Stimulated activated naive CD8-positive, alpha-beta T cell treated with anti-CD3 and anti-CD28 coated beads, Interleukin-15, amount 100 ng/mL, for 72 hours (primary cell): ENCODE results near the gene KATNAL2.

ENCODE experiments used
- ATAC-seq: fragments of 150-1000 bp; cut with Tn5 transposase; 2 replicates; pipeline ENCODE4 v1.10.0; 2021; ENCODE audit warnings: mild to moderate bottlenecking, moderate library complexity
- DNase-seq, 2 donors: peaks; one replicate each; pipeline ENCODE4 v3.0.0; 2021 to 2022
- H3K27ac Mint-ChIP-seq, 2 donors: one replicate each; pipeline ENCODE4 v1.8.0; 2022; ENCODE audit warnings: mild to moderate bottlenecking in 2 of 2, mixed read lengths in 2 of 2, moderate library complexity in 2 of 2
- H3K27me3 Mint-ChIP-seq: one replicate; pipeline ENCODE4 v1.8.0; 2022; ENCODE audit warnings: mixed read lengths
- H3K4me1 Mint-ChIP-seq: one replicate; pipeline ENCODE4 v1.8.0; 2022; ENCODE audit warnings: mild to moderate bottlenecking, mixed read lengths
- H3K4me3 Mint-ChIP-seq, 2 donors: one replicate each; pipeline ENCODE4 v1.8.0; 2022; ENCODE audit warnings: mild to moderate bottlenecking in 2 of 2, mixed read lengths in 2 of 2, moderate library complexity in 1 of 2
- H3K9me3 Mint-ChIP-seq, 2 donors: one replicate each; pipeline ENCODE4 v1.8.0; 2022; ENCODE audit warnings: mixed read lengths in 2 of 2

Gene KATNAL2

DNA sequence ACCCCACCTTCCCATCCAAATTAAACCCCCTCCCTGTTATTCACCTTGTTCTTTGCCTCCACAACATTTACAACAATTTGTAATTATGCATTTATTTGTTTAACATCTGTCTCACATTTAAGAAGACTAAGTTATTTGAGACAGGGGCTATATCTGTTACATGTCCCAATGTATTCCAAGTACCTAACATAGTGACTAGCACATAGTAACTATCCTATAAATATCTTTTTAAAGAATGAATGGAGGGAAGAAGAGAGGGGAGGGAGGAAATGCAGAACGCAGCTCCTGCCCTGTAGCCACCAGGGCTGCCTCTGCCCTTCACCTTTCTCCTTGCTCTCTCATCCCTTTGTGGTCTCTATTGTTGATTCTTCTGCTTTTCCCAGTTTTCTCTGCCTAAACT is 192.3 kb downstream of the KATNAL2 start:
- DNase-seq (no peak), ATAC-seq (no peak)
- Mint-ChIP-seq H3K27me3 (no peaks in the 10 kb centered on the region), H3K4me3 (no peak overlapping the region), H3K4me1 (no peaks in the 10 kb centered on the region), H3K9me3 (no peaks in the 10 kb centered on the region), H3K27ac (no peak overlapping the region)

DNA sequence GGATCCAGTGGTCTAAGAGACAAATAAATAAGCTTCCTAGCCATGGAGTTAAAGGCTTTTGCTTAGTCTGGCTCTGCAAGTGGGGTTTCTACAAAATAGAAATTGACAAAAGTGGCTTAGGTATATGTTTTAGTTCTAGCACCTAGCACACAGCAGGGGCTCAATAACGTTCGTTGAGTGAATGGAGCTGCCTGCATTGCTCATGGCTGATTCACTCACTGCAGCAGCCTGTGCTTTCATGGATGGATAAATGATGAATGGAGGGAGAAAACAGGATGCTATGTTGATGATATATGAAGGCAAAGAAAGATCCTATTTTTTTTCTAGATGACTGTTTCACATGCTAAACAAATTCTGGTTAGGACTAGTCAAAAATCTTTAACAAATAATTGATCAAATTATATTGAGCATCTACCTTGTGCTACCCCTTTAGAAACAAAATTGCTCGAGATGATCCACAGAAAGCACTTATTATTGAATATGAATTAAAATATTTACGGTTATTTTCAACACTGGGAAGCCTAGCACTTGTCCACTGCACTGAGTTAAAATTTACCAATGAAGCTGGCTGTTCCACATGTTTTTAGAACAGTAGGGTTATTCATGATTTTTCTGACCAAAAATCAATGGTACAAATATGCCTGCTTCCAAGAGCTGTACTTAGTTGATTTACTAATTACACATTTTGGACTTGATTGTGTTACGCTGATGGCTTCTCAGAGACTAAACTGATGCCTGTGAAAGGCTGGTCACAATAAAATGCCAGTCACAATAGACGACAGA is 193.3 kb downstream of the KATNAL2 start:
- DNase-seq, result no peak
- ATAC-seq, result no peak
- Mint-ChIP-seq H3K27me3 (no peaks in the 10 kb centered on the region), H3K4me1 (no peaks in the 10 kb centered on the region), H3K4me3 (no peak overlapping the region), H3K27ac (peak overlapping the region; percentile 52 to 83), H3K9me3 (no peaks in the 10 kb centered on the region)

DNA sequence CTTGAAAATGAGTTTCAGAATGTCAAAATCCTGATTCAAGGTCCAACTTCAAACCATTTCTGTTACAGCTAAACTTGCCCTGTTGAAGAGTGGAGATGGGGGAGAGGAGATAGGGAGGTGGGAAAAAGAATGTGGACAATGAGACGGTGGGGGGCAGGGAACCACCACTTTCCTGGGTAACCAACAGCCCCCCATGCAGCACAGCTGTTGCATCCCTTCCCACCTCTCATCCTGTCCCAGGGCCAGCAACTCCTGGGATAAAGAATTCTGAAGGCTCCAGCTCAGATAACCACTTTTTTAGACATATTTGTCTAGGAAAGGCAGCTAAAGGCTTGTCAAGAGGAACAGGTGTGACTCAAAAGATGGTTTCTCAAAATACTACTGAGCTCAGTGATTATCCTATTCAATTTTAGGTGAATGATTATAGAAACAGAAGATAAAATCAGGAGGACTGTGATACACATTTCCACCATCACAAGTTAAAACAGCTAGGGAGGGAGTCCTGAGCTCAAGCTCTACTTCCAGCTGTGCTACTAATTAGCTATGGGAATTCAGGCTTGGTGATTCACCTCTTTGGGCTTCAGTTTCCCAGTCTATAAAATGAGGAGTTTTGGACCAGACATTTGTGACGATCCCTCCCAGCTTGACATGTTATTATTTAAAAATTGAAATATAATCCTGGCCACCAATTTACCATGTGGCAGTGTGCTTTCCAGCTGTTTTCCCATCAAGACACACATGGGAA is 196.6 kb downstream of the KATNAL2 start:
- no peaks in the 10 kb centered on the region for H3K27me3 Mint-ChIP-seq
- H3K27ac Mint-ChIP-seq, result no peak overlapping the region
- H3K4me1 Mint-ChIP-seq, result no peaks in the 10 kb centered on the region
- no peak overlapping the region for H3K4me3 Mint-ChIP-seq
- ATAC-seq (no peak), DNase-seq (no peak)
- H3K9me3 Mint-ChIP-seq, result no peaks in the 10 kb centered on the region

DNA sequence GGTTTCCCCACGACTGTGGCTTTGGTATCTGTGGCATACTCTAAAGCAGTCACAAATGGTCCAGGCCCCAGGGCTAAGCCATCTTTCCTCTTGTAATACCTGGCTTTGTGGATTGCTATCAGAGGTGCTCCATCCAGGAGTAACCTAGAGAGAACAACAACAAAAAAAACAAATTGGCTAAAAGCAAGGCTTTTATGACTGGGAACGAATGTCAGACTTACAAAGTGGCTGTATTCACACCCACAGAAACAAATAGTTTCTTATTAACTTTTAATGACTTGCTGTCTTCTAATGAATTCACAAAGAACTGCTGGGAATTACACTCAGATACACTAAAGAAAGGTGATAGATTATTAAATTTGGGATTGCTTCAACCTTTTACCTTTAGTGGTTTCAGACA is 197.8 kb downstream of the KATNAL2 start:
- no peaks in the 10 kb centered on the region for H3K27me3 Mint-ChIP-seq
- no peak overlapping the region for H3K4me3 Mint-ChIP-seq
- H3K27ac Mint-ChIP-seq, result no peak overlapping the region
- H3K4me1 Mint-ChIP-seq, result peaks cover 2% of the 10 kb centered on the region
- no peak for ATAC-seq
- no peaks in the 10 kb centered on the region for H3K9me3 Mint-ChIP-seq
- DNase-seq, result no peak

DNA sequence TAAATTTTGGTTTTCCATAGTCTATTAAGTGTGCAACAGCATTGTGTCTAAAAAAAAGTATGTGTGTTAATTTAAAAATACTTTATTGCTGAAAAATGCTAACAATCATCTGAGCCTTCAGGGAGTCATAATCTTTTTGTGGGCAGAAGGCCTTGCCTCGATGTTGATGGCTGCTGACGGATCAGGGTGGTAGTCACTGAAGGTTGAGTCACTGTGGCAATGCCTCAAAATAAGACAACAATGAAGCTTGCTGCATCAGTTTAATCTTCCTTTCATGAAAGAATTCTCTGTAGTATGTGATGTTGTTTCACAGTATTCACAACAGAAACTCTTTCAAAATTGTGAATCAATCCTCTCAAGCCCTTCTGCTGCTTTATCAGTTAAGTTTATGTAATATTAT is 201.6 kb downstream of the KATNAL2 start:
- Mint-ChIP-seq H3K9me3 (no peaks in the 10 kb centered on the region), H3K27ac (no peak overlapping the region)

DNA sequence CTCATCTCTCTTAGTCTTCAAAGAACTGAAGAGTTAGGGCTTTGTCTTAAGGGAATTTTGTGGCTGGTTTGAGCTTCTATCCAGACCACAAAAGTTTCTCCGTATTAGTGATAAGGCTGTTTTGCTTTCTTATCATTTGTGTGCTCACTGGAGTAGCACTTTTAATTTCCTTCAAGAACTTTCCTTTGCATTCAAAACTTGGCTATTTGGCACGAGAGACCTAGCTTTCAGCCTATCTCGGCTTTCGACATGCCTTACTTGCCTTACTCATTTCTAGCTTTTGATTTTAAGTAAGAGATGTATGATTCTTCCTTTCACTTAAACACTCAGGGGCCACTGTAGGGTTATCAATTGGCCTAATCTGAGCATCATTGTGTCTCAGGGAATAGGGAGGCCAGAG is 203.0 kb downstream of the KATNAL2 start:
- Mint-ChIP-seq H3K4me3 (peak overlapping the region; percentile 19 to 32), H3K9me3 (no peaks in the 10 kb centered on the region), H3K27ac (peak overlapping the region in 1 of 2 donors; percentile 38), H3K27me3 (no peaks in the 10 kb centered on the region), H3K4me1 (peaks cover 26% of the 10 kb centered on the region)
- peak in 1 of 2 donors; percentile 25 for DNase-seq
- ATAC-seq, result peak; percentile 99

More for the DNA sequence above, 201.6 kb downstream of the KATNAL2 start:
- Mint-ChIP-seq H3K4me1 (peaks cover 26% of the 10 kb centered on the region), H3K4me3 (no peak overlapping the region), H3K27me3 (no peaks in the 10 kb centered on the region)
- DNase-seq (no peak), ATAC-seq (no peak)

DNA sequence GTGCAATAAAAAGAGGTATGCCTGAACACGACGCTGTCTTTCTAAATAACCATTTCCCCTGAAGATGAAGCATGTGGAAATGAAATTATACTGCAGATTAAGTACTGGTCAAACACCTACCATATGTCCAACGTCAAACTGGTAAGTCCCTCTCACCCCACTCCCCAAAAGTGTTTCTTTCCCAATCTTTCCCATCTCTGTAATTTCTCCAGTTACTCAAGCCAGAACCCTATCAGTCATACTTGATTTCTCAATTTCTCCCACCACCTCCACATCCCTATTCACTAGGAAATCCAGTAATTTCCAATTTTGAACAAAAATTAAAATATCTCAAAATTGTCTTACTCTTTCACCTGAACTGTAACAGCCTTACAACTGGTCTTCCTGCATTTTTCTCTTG is 203.7 kb downstream of the KATNAL2 start:
- Mint-ChIP-seq H3K27ac (peak overlapping the region in 1 of 2 donors; percentile 11), H3K27me3 (no peaks in the 10 kb centered on the region), H3K4me3 (peak overlapping the region in 1 of 2 donors; percentile 32), H3K4me1 (peaks cover 26% of the 10 kb centered on the region), H3K9me3 (no peaks in the 10 kb centered on the region)
- ATAC-seq, result no peak
- DNase-seq, result no peak

DNA sequence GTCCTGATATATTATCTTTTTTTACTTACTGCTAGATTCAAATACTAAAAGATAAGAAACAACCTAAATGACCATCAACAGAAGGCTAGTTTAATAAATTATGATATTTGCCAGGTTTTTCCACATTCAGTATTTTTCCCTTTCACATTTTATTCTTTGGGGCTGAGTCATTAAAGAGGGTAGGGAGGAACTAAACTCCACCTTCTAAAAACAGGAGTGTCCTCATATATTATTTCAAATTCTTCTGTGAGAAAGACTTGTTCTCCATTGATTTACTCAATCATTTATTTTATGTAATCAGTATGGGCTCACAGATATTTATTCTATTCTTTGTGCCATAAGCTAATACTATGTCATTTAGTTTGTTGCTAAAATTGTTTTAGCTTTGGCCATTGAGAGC is 223.9 kb downstream of the KATNAL2 start:
- no peak overlapping the region for H3K4me3 Mint-ChIP-seq
- peaks cover 17% of the 10 kb centered on the region for H3K4me1 Mint-ChIP-seq
- no peak for DNase-seq
- no peak for ATAC-seq
- no peaks in the 10 kb centered on the region for H3K9me3 Mint-ChIP-seq
- H3K27me3 Mint-ChIP-seq, result no peaks in the 10 kb centered on the region
- no peak overlapping the region for H3K27ac Mint-ChIP-seq

DNA sequence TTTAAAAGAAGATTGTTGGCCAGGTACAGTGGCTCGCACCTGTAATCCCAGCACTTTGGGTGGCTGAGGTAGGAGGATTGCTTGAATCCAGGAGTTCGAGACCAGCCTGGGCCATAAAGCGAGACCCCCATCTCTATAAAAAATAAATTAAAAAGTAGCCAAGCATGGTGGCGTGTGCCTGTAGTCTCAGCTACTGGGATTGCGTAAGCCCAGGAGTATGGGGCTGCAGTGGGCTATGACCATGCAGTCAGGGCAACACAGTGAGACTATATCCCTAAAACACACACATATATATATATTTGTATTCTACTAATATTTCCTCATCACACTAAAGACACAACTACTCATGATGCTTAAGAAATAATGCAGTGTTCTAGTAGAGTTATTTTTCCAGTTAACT is 225.8 kb downstream of the KATNAL2 start:
- no peak for DNase-seq
- Mint-ChIP-seq H3K4me3 (no peak overlapping the region), H3K9me3 (no peaks in the 10 kb centered on the region), H3K27me3 (no peaks in the 10 kb centered on the region), H3K27ac (no peak overlapping the region), H3K4me1 (peaks cover 24% of the 10 kb centered on the region)
- ATAC-seq, result no peak

DNA sequence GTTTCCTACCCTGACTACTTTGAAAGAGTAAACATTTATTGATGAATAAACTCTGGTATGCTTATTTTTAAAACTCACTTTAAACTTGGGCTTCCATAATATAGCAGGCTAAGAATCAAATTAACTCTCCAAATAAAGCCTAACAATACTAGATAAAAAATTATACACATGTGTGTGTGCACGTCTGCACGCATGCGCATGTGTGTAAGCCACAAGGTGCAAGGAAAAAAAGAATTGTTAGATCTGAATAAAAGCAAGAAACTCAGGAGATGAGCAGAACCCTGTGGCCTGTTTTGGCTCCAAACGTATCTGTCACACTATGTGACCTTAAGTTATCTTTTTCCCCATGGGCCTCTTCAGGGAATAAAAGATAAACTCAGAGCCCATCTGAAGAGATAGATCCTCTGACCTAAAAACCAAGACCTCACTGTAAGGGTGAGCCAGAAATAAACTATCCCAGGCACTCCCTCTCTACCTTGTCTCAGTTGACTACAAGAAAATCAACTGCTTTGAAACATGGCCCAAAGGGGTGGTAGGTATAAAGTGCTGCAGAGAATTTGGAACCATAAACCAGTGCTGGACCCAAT is 226.6 kb downstream of the KATNAL2 start:
- H3K4me3 Mint-ChIP-seq, result no peak overlapping the region
- ATAC-seq (no peak), DNase-seq (no peak)
- no peaks in the 10 kb centered on the region for H3K27me3 Mint-ChIP-seq
- H3K9me3 Mint-ChIP-seq, result no peaks in the 10 kb centered on the region
- no peak overlapping the region for H3K27ac Mint-ChIP-seq
- H3K4me1 Mint-ChIP-seq, result peaks cover 33% of the 10 kb centered on the region

DNA sequence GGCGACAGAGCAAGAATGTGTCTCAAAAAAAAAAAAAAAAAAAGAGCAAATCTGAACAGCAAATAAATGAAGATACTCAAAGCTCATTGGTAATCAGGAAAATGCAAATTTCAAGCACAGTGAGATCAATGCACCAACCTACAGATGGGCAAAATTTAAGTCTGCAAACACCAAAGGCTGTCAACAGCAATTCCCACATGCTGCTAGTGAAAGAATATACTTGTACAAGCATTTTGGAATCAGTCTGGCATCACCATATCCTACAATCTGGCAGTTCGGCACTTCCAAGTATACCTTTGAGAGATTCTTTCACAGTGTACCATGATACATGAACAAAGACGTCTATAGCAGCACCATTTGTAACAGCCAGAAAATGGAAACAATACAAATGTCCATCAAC is 228.8 kb downstream of the KATNAL2 start:
- peaks cover 49% of the 10 kb centered on the region for H3K4me1 Mint-ChIP-seq
- H3K27me3 Mint-ChIP-seq, result no peaks in the 10 kb centered on the region
- H3K27ac Mint-ChIP-seq, result no peak overlapping the region

DNA sequence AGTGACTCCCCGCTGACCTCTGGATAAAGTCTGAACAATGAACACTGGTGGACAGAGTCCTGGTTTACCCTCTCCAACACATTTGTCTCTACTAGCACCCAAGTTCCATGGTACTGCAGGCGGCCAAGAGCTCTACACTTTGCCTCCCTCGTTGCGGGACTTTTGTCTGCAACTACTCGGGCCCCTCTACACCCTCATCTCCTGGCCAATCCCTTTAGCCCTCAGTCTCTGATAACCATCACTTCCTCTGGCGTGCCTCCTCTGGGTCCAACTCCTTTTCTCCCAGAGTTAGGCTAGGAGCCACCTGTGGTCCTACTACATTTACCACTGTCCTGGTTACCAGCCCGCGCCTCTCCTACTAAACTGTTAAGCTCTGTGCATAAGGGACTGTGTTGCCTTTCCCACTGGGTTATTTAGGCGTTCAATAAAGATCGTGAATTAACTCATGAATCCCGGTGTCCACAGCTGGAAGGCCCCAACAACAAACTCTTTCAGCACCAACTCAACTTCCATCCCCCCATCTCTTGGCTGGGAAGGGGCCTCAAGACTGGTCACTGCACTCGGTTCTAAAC is 232.1 kb downstream of the KATNAL2 start:
- H3K9me3 Mint-ChIP-seq, result no peaks in the 10 kb centered on the region
- peaks cover 53% of the 10 kb centered on the region for H3K4me1 Mint-ChIP-seq
- H3K27me3 Mint-ChIP-seq, result no peaks in the 10 kb centered on the region
- ATAC-seq, result peak; percentile 1
- peak overlapping the region; percentile 87 to 95 for H3K27ac Mint-ChIP-seq
- H3K4me3 Mint-ChIP-seq, result peak overlapping the region; percentile 89 to 93
- DNase-seq, result no peak

More for the DNA sequence above, 228.8 kb downstream of the KATNAL2 start:
- DNase-seq, result no peak
- Mint-ChIP-seq H3K4me3 (no peak overlapping the region), H3K9me3 (no peaks in the 10 kb centered on the region)
- no peak for ATAC-seq

DNA sequence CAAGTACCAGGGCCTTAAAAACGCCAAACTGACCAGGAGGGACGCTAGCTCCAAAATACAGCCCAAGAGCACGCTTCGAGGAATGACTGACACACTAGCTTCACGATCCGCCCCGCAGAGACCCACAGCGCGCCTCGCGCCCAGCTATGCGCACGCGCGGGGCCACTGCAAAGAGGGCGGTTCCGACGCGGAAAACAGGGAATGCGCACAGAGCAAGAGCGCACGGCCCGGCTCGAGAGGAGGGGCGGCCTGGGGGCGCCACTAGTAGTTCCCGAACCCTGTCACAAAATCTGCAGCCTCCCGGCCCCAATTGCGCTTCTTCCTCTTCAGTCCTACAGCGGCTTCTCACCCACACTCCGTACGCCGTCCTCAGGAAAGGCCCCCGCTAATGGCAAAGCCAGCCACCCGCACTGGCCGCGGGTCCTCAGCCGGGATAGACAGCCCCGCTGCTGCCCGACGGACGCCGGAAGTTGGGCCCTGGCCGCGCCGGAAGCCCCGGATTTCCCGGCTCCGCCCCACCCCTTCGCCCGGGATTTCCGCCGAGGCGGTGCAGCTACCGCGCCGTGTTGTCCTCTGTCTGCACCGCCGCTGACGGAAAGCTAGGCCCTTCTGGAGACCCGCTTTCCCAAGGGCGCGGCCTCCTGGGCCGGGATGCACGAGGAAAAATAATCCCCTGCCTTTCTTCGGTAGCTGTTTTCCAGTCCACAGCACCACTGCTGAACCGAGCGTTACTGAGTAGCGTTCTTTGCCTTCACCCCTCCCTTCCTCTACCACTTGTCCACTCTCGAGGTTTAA is 232.8 kb downstream of the KATNAL2 start, which contains the start of gene HDHD2:
HDHD2 (minus strand) TSS at position 472 of the 795 bp plus-strand sequence. CDS start 14,061 bp downstream, outside the sequence.
- Mint-ChIP-seq H3K4me3 (peak within 1 kb of the TSS; percentile 89 to 93), H3K27ac (peak within 1 kb of the TSS; percentile 91 to 95), H3K9me3 (no peaks in the 10 kb centered on the region), H3K27me3 (no peaks in the 10 kb centered on the region), H3K4me1 (peaks cover 46% of the 10 kb centered on the region)
- DNase-seq (peak; percentile 72 to 82), ATAC-seq (peak; percentile 89)

DNA sequence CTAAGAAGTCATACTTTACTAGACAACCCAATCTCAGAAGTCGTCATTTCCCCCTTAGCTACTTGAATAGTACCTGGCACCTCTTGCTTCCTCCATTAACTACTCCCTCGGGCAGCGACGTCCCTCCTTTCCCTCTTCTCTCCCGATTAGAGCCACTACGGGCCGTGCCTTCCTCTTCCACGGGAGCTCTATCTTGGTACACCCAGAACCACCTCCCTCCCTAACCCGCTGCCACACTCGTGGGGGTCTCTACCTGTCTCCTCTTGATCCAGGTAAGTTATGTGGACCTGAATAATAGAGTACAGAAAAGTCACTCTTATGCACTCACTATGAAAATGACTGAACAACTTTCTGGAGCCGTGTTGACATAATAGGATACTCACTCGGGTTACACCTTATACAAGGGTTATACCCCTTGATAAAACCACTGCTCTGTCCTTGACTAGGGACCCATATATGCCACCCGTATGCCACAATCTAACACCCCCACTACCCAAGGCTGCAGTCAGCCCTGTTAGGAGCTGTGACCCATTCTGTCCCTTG is 233.5 kb downstream of the KATNAL2 start:
- Mint-ChIP-seq H3K27me3 (no peaks in the 10 kb centered on the region), H3K9me3 (no peaks in the 10 kb centered on the region), H3K4me1 (peaks cover 40% of the 10 kb centered on the region), H3K27ac (peak overlapping the region; percentile 91 to 95), H3K4me3 (peak overlapping the region; percentile 89 to 93)
- ATAC-seq (peak; percentile 62), DNase-seq (peak in 1 of 2 donors; percentile 23)

DNA sequence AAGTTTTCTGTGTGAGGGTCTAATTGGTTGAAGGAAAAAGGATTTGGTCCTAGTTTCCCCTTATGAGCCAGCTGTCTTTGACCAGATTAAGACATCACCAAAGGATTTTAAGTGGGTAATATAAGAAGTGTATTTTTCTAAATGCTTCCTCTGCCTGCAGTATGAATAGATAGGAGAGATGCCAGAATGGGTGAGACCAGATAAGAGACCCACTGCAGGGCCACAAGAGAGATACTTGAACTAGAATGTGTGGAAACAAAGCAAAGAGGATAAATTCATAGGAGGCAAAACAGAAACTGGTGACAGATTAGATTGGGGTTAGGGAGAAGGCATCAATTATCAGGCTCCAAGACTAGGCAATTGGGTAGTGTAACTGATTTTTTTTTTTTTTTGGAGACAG is 234.0 kb downstream of the KATNAL2 start:
- peak overlapping the region; percentile 89 to 93 for H3K4me3 Mint-ChIP-seq
- no peaks in the 10 kb centered on the region for H3K27me3 Mint-ChIP-seq
- H3K27ac Mint-ChIP-seq, result peak overlapping the region in 1 of 2 donors; percentile 1
- peaks cover 36% of the 10 kb centered on the region for H3K4me1 Mint-ChIP-seq
- no peaks in the 10 kb centered on the region for H3K9me3 Mint-ChIP-seq
- ATAC-seq (no peak), DNase-seq (no peak)
